ENCODE data around the gene ZCWPW1. TPM values are rescaled to one million over a fixed set of nuclear protein-coding genes. Genes with fewer than 3 reads are reported as not detected.

ZCWPW1 gene
- total RNA-seq, 1 experiment from 2014 or later, result 7.4 TPM

DNA sequence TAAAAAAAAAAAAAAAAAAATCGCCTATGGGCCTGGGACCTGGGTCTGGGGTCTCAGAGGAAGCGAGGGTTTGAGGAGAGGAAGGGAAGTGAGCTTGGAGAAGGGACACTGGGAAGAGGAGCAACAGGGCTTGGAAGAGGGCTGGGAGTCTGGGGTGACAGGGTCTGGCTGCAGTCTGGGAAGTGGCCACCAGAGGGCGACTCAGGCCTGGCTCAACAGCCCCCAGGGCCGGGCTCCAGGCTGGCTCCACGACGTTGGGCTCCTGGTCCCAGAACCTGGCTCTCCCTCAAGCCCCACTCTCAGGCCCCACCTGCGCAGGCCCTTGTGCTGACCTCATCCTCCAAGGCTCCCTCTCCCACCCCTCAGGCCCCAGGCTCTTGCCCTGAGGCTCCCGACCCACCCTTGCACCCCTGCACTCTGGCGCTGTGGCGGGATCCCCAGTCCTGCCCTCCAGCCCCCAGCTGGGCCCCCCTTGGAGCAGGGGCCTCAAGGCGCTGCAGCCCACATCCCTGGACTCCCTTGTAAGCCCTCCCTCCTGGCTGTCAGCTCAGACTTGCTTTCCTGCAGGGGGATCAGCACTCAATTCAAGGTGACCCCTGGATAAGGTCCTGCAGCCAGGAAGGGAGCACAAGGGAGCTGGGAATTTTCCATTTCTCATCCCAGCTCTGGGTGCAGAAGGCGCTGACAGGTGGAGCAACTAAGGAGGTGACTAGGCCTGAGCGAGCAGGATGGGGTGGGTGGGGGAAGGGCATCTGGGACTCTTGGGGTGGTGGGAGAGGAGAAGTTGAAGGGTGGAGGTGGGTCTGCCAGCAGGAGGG is 40.9 kb upstream of the ZCWPW1 start:
- Histone ChIP-seq H3K36me3 (ENCODE audit: low read depth) (no peaks in the 10 kb centered on the region), H3K9me3 (ENCODE audit: insufficient read depth, low read depth) (no peaks in the 10 kb centered on the region), H3K9me2 (ENCODE audit: insufficient read depth) (no peaks in the 10 kb centered on the region), H3F3A (ENCODE audit: insufficient read depth, low read depth) (peaks cover 8% of the 10 kb centered on the region; the same call in 1 of the 2 replicates), H4K20me1 (ENCODE audit: insufficient read depth) (no peaks in the 10 kb centered on the region), H3K27ac (no peak overlapping the region), H3K4me1 (replicated peaks; ENCODE audit: insufficient read depth) (no peaks in the 10 kb centered on the region), H3K4me2 (no peak overlapping the region), H3K79me2 (ENCODE audit: low read depth) (no peaks in the 10 kb centered on the region), H3K4me3 (no peak overlapping the region), H3K27me3 (ENCODE audit: insufficient read depth, low read depth) (no peaks in the 10 kb centered on the region), H2AFZ (no peak overlapping the region)
- peak; percentile 54 to 85 for DNase-seq
- POLR2A ChIA-PET (ENCODE audit: unreplicated experiment), result interaction anchor here (0.6 to 0.7 kb wide), 3 partner anchors 258 to 745 kb away, joined by 3 to 15 read pairs (median 7); no protein-coding TSS in a partner anchor
- CTCF ChIA-PET, result interaction anchor here (0.5 to 1.3 kb wide), 14 partner anchors 9 to 1060 kb away, joined by 3 to 18 read pairs (median 4); partner anchors contain the start of genes BUD31 and TSC22D4
- no TSS peak for BruUV-seq (replicated peaks)
- intact Hi-C loops (cut with micrococcal nuclease; ENCODE audit: unreplicated experiment), result loop anchor here (1.0 to 5.0 kb wide), 3 partner anchors 90 to 383 kb away; partner anchors contain the start of genes GIGYF1 and SLC12A9
- TF ChIP-seq CTCF (conservative IDR thresholded peaks at IDR 0.05) (peak; percentile 88), EZH2 (IDR thresholded peaks at IDR 0.05; ENCODE audit: low read depth) (no peak)

DNA sequence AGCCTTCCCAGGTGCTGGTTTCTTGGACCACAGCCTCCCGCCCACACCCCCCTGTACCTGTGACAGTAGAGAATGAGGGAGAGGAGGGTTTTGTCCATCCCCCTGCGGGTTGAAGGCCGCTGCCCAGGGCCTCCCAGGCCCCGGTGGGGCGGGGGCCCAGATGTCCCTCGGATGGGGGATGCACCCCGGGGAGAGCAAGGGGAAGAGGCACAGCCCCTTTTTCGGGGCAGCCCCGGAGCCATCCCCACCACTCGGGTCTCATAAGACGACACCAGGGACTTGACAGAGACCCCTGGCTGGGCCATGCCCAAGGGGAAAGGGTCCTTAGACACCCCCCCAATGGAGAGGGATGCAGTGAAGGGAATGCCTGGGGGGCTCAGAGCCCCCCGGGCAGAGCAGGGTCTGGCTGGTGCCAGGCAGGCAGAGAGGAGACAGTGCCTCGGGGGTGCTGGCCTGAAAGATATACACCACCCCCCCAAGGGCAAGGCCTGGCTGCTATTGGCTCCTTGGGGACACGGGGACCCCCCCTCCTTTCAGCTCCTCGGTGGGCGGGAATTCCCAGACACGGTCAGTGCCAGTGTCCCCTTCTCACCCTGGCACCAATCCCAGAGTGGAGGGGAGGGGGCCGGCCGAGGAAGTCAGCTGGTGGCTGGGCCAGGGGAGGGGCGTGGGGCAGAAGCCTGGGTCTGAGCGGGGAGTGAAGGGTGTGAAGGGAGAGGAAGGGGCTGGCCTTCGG is 39.3 kb upstream of the ZCWPW1 start:
- BruUV-seq (replicated peaks), result no TSS peak
- CTCF ChIA-PET, result interaction anchor here (0.7 kb wide), 1 partner anchor 107 kb away, joined by 3 read pairs; no protein-coding TSS in a partner anchor
- intact Hi-C loops (cut with micrococcal nuclease; ENCODE audit: unreplicated experiment), result loop anchor here (5.0 kb wide), 1 partner anchor 224 kb away; the partner anchor contains the start of gene GIGYF1

More for the DNA sequence above, 39.3 kb upstream of the ZCWPW1 start:
- Histone ChIP-seq H3K9me2 (ENCODE audit: insufficient read depth) (no peaks in the 10 kb centered on the region), H3K4me2 (no peak overlapping the region), H3K27me3 (ENCODE audit: insufficient read depth, low read depth) (no peaks in the 10 kb centered on the region), H3K27ac (no peak overlapping the region), H2AFZ (no peak overlapping the region), H3K9me3 (ENCODE audit: insufficient read depth, low read depth) (no peaks in the 10 kb centered on the region), H3F3A (ENCODE audit: insufficient read depth, low read depth) (peaks cover 8% of the 10 kb centered on the region; the same call in 1 of the 2 replicates), H3K4me3 (no peak overlapping the region), H3K4me1 (replicated peaks; ENCODE audit: insufficient read depth) (no peaks in the 10 kb centered on the region), H3K79me2 (ENCODE audit: low read depth) (no peaks in the 10 kb centered on the region), H3K36me3 (ENCODE audit: low read depth) (no peaks in the 10 kb centered on the region), H4K20me1 (ENCODE audit: insufficient read depth) (no peaks in the 10 kb centered on the region)
- TF ChIP-seq CTCF (conservative IDR thresholded peaks at IDR 0.05) (no peak), EZH2 (IDR thresholded peaks at IDR 0.05; ENCODE audit: low read depth) (no peak)
- DNase-seq, result no peak
- POLR2A ChIA-PET (ENCODE audit: unreplicated experiment), result no interaction called here
